Colonic mucosa (tissue), 4 donors: ENCODE measurements around the gene TMEM86B. TPM values are rescaled to one million over a fixed set of nuclear protein-coding genes. Genes with fewer than 3 reads are reported as not detected.
"Not testable (repeated sequence)": the region's sequence is repeated elsewhere in the genome, so short reads cannot be mapped to it uniquely, and the experiment has no call there.

Experiments
- DNase-seq: peaks from one replicate; pipeline ENCODE4 v3.0.0-alpha.2; 2020
- H3K27ac ChIP-seq: fragments of 200-600 bp; one replicate; pipeline ENCODE4 v1.8.0; 2021
- H3K27me3 ChIP-seq: fragments of 200-600 bp; one replicate; pipeline ENCODE4 v1.8.0; 2021
- H3K36me3 ChIP-seq: fragments of 200-600 bp; one replicate; pipeline ENCODE4 v1.8.0; 2021
- H3K4me1 ChIP-seq: fragments of 200-600 bp; one replicate; pipeline ENCODE4 v1.8.0; 2021; ENCODE audit warnings: mild to moderate bottlenecking
- H3K4me3 ChIP-seq: fragments of 200-600 bp; one replicate; pipeline ENCODE4 v1.8.0; 2021
- H3K9ac ChIP-seq, 2 donors: one replicate each; pipeline ENCODE4 v1.7.0; 2013; ENCODE audit warnings: control low read depth in 2 of 2, low read depth in 2 of 2, low read length in 2 of 2
- H3K9me3 ChIP-seq: fragments of 200-600 bp; one replicate; pipeline ENCODE4 v1.8.0; 2021
- CTCF ChIP-seq: fragments of 200-600 bp; IDR thresholded peaks from one replicate; pipeline ENCODE4 v1.8.0; 2022; ENCODE audit warnings: antibody characterized with exemption, mild to moderate bottlenecking
- intact Hi-C: fragments of 100-400 bp; cut with DNase I; formaldehyde crosslinking; loops from one replicate; pipeline ENCODE4 v1.14.1; 2022
- total RNA-seq, 2 donors: library from RNA; stranded (reverse); fragmentation: NEBNext Ultra II Directional in 1 of 2; extraction: Animal tissue kit (Norgen Biotek cat#: 25700) in 1 of 2; gene quantifications; one replicate each; pipeline ENCODE4 v1.2.1, GENCODE V29; 2021
- donor health status: healthy.
- donor health status: DM: no; HTN: no; CAD: no.
- donor health status: DM: no; HTN: no; CAD: no.

Gene TMEM86B
- total RNA-seq, 2 donors from 2014 or later = 2.1 to 5.3 TPM

GRCh38 chr19:55227241-55228014, 1.1 kb downstream of the TMEM86B start:
- no peak overlapping the region for H3K9ac ChIP-seq
- no peaks in the 10 kb centered on the region for H3K4me1 ChIP-seq
- intact Hi-C loops = no loop called here
- no peak overlapping the region for H3K27ac ChIP-seq
- no peaks in the 10 kb centered on the region for H3K9me3 ChIP-seq
- no peak for TF ChIP-seq CTCF
- H3K27me3 ChIP-seq = no peaks in the 10 kb centered on the region
- no peak for DNase-seq
- H3K36me3 ChIP-seq = peaks cover 13% of the 10 kb centered on the region
- H3K4me3 ChIP-seq = no peak overlapping the region

GRCh38 chr19:55226788-55227187, 1.8 kb downstream of the TMEM86B start:
- no peak for DNase-seq
- peaks cover 13% of the 10 kb centered on the region for H3K36me3 ChIP-seq
- intact Hi-C loops = no loop called here

GRCh38 chr19:55226273-55226672, 2.3 kb downstream of the TMEM86B start:
- intact Hi-C loops = no loop called here
- no peak for TF ChIP-seq CTCF
- H3K9ac ChIP-seq = no peak overlapping the region
- no peaks in the 10 kb centered on the region for H3K27me3 ChIP-seq
- peaks cover 10% of the 10 kb centered on the region for H3K36me3 ChIP-seq
- no peaks in the 10 kb centered on the region for H3K9me3 ChIP-seq
- no peak overlapping the region for H3K27ac ChIP-seq
- no peak for DNase-seq
- H3K4me3 ChIP-seq = no peak overlapping the region
- H3K4me1 ChIP-seq = no peaks in the 10 kb centered on the region

More at GRCh38 chr19:55226788-55227187, 1.8 kb downstream of the TMEM86B start:
- no peaks in the 10 kb centered on the region for H3K4me1 ChIP-seq
- no peaks in the 10 kb centered on the region for H3K27me3 ChIP-seq
- no peak overlapping the region for H3K4me3 ChIP-seq
- no peaks in the 10 kb centered on the region for H3K9me3 ChIP-seq
- no peak for TF ChIP-seq CTCF
- H3K9ac ChIP-seq = no peak overlapping the region
- H3K27ac ChIP-seq = no peak overlapping the region

DNA sequence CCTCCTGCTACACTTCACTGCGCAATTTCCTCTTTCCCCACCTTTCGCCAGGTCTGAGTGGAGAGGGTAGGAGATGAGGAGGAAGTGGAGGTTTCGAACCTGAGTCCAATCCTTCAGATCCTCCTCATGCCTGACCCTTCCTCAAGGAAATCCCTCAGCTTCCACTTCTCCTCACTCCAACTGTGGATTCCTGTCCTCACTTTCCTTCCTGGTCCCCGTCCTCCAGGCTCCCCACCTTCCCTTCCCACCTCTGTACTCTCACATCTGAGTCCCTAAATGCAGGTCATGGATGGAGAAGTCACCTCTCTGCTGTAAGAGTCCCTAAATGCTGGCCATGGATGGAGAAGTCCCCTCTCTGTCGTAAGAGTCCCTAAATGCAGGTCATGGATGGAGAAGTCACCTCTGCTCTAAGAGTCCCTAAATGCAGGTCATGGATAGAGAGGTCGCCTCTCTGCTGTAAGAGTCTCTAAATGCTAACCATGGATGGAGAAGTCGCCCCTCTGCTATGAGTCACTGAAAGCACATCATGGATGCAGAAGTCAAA, 3.1 kb downstream of the TMEM86B start:
- TF ChIP-seq CTCF = no peak
- H3K36me3 ChIP-seq = peaks cover 2% of the 10 kb centered on the region
- H3K9ac ChIP-seq = no peak overlapping the region
- H3K4me1 ChIP-seq = no peaks in the 10 kb centered on the region
- no peak for DNase-seq
- no peak overlapping the region for H3K27ac ChIP-seq
- no peaks in the 10 kb centered on the region for H3K27me3 ChIP-seq
- H3K9me3 ChIP-seq = no peaks in the 10 kb centered on the region
- intact Hi-C loops = no loop called here
- no peak overlapping the region for H3K4me3 ChIP-seq

- H3K27ac ChIP-seq, H3K9me3 ChIP-seq, H3K9ac ChIP-seq, H3K4me3 ChIP-seq, DNase-seq, H3K4me1 ChIP-seq, intact Hi-C loops, H3K27me3 ChIP-seq, H3K36me3 ChIP-seq: not testable (repeated sequence)
These were observed 3.7 kb downstream of the TMEM86B start for GRCh38 chr19:55224679-55225414.
